Liver (tissue), 9 donors: ENCODE data around the gene ECM2. TPM values are rescaled to one million over a fixed set of nuclear protein-coding genes. Genes with fewer than 3 reads are reported as not detected.

Experiments used
- DNase-seq: peaks from one replicate; pipeline ENCODE4 v3.0.0-alpha.2; 2017; ENCODE audit warnings: low spot score
- H3K27ac ChIP-seq, 2 donors: one replicate each; pipeline ENCODE4 v1.7.0; 2013; ENCODE audit warnings: inconsistent platforms in 2 of 2, low read length in 2 of 2, control low read depth in 1 of 2, low read depth in 1 of 2, mild to moderate bottlenecking in 1 of 2
- H3K27me3 ChIP-seq, 4 donors: one replicate each; pipeline versions ENCODE4 v1.6.1 to v1.7.0; 2013; ENCODE audit warnings: low read length in 3 of 4, inconsistent platforms in 1 of 4, mild to moderate bottlenecking in 1 of 4, moderate library complexity in 1 of 4; ENCODE audit not compliant: control insufficient read depth in 4 of 4, insufficient read depth in 4 of 4
- H3K36me3 ChIP-seq, 4 donors: one replicate each; pipeline versions ENCODE4 v1.6.1 to v1.7.0; 2013; ENCODE audit warnings: low read length in 3 of 4, mild to moderate bottlenecking in 3 of 4, low read depth in 1 of 4, moderate library complexity in 1 of 4; ENCODE audit not compliant: control insufficient read depth in 4 of 4, insufficient read depth in 3 of 4
- H3K4me1 ChIP-seq, 4 donors: one replicate each; pipeline versions ENCODE4 v1.6.1 to v1.7.0; 2013; ENCODE audit warnings: low read length in 3 of 4, mild to moderate bottlenecking in 3 of 4, moderate library complexity in 1 of 4; ENCODE audit not compliant: control insufficient read depth in 4 of 4, insufficient read depth in 4 of 4
- H3K4me3 ChIP-seq, 3 donors: one replicate each; pipeline versions ENCODE4 v1.6.1 to v1.7.0; 2013; ENCODE audit warnings: low read length in 3 of 3, control low read depth in 1 of 3, low read depth in 1 of 3, mild to moderate bottlenecking in 1 of 3
- H3K9ac ChIP-seq, 2 donors: one replicate each; pipeline ENCODE4 v1.7.0; 2013; ENCODE audit warnings: low read length in 2 of 2, mild to moderate bottlenecking in 2 of 2, moderate library complexity in 2 of 2, control low read depth in 1 of 2, low read depth in 1 of 2
- H3K9me3 ChIP-seq, 4 donors: one replicate each; pipeline versions ENCODE4 v1.6.1 to v1.7.0; 2013; ENCODE audit warnings: low read length in 3 of 4; ENCODE audit not compliant: control insufficient read depth in 4 of 4
- ATF3 ChIP-seq: IDR thresholded peaks from 2 replicates; pipeline ENCODE4 v1.6.1; 2016; ENCODE audit warnings: antibody characterized with exemption
- CTCF ChIP-seq: fragments of 150-350 bp; IDR thresholded peaks from 2 replicates; pipeline ENCODE4 v1.5.1; 2017; ENCODE audit warnings: improper control_type of control experiment, low read depth, low read length; ENCODE audit not compliant: missing input control
- EGR1 ChIP-seq, 2 donors: IDR thresholded peaks; 2 replicates each; pipeline ENCODE4 v1.6.1; 2016 to 2018; ENCODE audit warnings: antibody characterized with exemption in 2 of 2, low read depth in 2 of 2
- FOXA1 ChIP-seq: IDR thresholded peaks from 2 replicates; pipeline ENCODE4 v1.6.1; 2016; ENCODE audit warnings: antibody characterized with exemption
- FOXA2 ChIP-seq: IDR thresholded peaks from 2 replicates; pipeline ENCODE4 v1.6.1; 2016; ENCODE audit warnings: antibody characterized with exemption
- GABPA ChIP-seq, 2 donors: IDR thresholded peaks in 1 of 2; conservative IDR thresholded peaks in 1 of 2; 2 replicates each; pipeline ENCODE4 v1.6.1; 2016; ENCODE audit warnings: antibody characterized with exemption in 2 of 2, mild to moderate bottlenecking in 1 of 2, moderate library complexity in 1 of 2
- HNF4A ChIP-seq, 2 donors: conservative IDR thresholded peaks; 2 replicates each; pipeline ENCODE4 v1.6.1; 2016; ENCODE audit warnings: antibody characterized with exemption in 2 of 2, mild to moderate bottlenecking in 2 of 2
- HNF4G ChIP-seq: IDR thresholded peaks from 2 replicates; pipeline ENCODE4 v1.6.1; 2016; ENCODE audit warnings: antibody characterized with exemption
- JUND ChIP-seq, 2 donors: IDR thresholded peaks; 2 replicates each; pipeline ENCODE4 v1.6.1; 2016; ENCODE audit warnings: antibody characterized with exemption in 2 of 2
- MAX ChIP-seq: IDR thresholded peaks from 2 replicates; pipeline ENCODE4 v1.6.1; 2016; ENCODE audit warnings: antibody characterized with exemption
- NR2F2 ChIP-seq: IDR thresholded peaks from 2 replicates; pipeline ENCODE4 v1.6.1; 2016; ENCODE audit warnings: antibody characterized with exemption
- RAD21 ChIP-seq, 2 donors: IDR thresholded peaks; 2 replicates each; pipeline ENCODE4 v1.6.1; 2016; ENCODE audit warnings: antibody characterized with exemption in 2 of 2, mild to moderate bottlenecking in 2 of 2
- REST ChIP-seq: IDR thresholded peaks from 2 replicates; pipeline ENCODE4 v1.6.1; 2016; ENCODE audit warnings: antibody characterized with exemption, mild to moderate bottlenecking
- RXRA ChIP-seq, 2 donors: IDR thresholded peaks; 2 replicates each; pipeline ENCODE4 v1.6.1; 2017 to 2018; ENCODE audit warnings: antibody characterized with exemption in 2 of 2, mild to moderate bottlenecking in 1 of 2
- SP1 ChIP-seq: IDR thresholded peaks from 2 replicates; pipeline ENCODE4 v1.6.1; 2018; ENCODE audit warnings: antibody characterized with exemption, mild to moderate bottlenecking
- TAF1 ChIP-seq: conservative IDR thresholded peaks from 2 replicates; pipeline ENCODE4 v1.6.1; 2016; ENCODE audit warnings: antibody characterized with exemption, mild to moderate bottlenecking
- YY1 ChIP-seq: IDR thresholded peaks from 2 replicates; pipeline ENCODE4 v1.6.1; 2016; ENCODE audit warnings: antibody characterized with exemption, mild to moderate bottlenecking
- ZBTB33 ChIP-seq: IDR thresholded peaks from 2 replicates; pipeline ENCODE4 v1.6.1; 2016; ENCODE audit warnings: antibody characterized with exemption
- WGBS: extraction: QIAGEN DNeasy Blood & Tissue Kit; methylation state at CpG from one replicate; pipeline ENCODE4 v1.1.7; 2013; 5-methylcytosine and 5-hydroxymethylcytosine counted together
- polyA plus RNA-seq, 2 donors: library from polyadenylated mRNA; stranded (reverse) in 1 of 2; unstranded in 1 of 2; fragments of 200-250 nt in 1 of 2; fragments of >200 nt in 1 of 2; fragmentation: Nextera tagmentation in 1 of 2; extraction: Ambion mirVana in 1 of 2; gene quantifications; one replicate each; pipeline versions ENCODE4 v1.2.1 to v1.2.3, GENCODE V29; 2013 to 2015
- total RNA-seq, 2 donors: library from RNA; depleted of rRNA; stranded (reverse); fragments of >200 nt; gene quantifications; one replicate each; pipeline ENCODE4 v1.2.3, GENCODE V29; 2014
- donor health status: healthy.
- donor health status: healthy.
- donor health status: healthy.
- donor health status: healthy.
- donor health status: healthy.

ECM2 gene
- total and polyA plus RNA-seq, 4 donors: 11.6 to 42.0 (median 15.3) TPM

GRCh38 chr9:92525306-92525705 is 10.5 kb downstream of the ECM2 start:
- no peaks in the 10 kb centered on the region for H3K27me3 ChIP-seq
- no peak for DNase-seq
- no peaks in the 10 kb centered on the region for H3K36me3 ChIP-seq
- 96% methylated on average over 5 of the region's 5 CpGs for WGBS
- H3K27ac ChIP-seq: no peak overlapping the region
- H3K9me3 ChIP-seq: no peaks in the 10 kb centered on the region
- no peaks in the 10 kb centered on the region for H3K4me1 ChIP-seq
- no peak overlapping the region for H3K4me3 ChIP-seq
- H3K9ac ChIP-seq: no peak overlapping the region
- TF ChIP-seq FOXA2: no peak
- TF ChIP-seq YY1: no peak
- TF ChIP-seq MAX: no peak
- TF ChIP-seq TAF1: no peak
- TF ChIP-seq ATF3: no peak
- TF ChIP-seq EGR1 (IDR thresholded peaks at IDR 0.05; ENCODE audit: low read depth in 2 of 2): no peak
- no peak for TF ChIP-seq ZBTB33
- no peak for TF ChIP-seq RAD21 (IDR thresholded peaks at IDR 0.05)
- no peak for TF ChIP-seq REST
- no peak for TF ChIP-seq HNF4G
- TF ChIP-seq NR2F2: no peak
- no peak for TF ChIP-seq JUND (IDR thresholded peaks at IDR 0.05)
- TF ChIP-seq HNF4A (conservative IDR thresholded peaks at IDR 0.05): no peak

GRCh38 chr9:92524881-92525280 is 10.9 kb downstream of the ECM2 start:
- Histone ChIP-seq H3K36me3 (peaks cover 0 to 2% (median 0%) of the 10 kb centered on the region in 4 donors), H3K9me3 (no peaks in the 10 kb centered on the region), H3K27me3 (no peaks in the 10 kb centered on the region), H3K4me3 (no peak overlapping the region), H3K9ac (no peak overlapping the region), H3K27ac (no peak overlapping the region), H3K4me1 (no peaks in the 10 kb centered on the region)
- WGBS: 95% methylated on average over 1 of the region's 1 CpG
- no peak for DNase-seq
- TF ChIP-seq HNF4G (no peak), CTCF (no peak), FOXA1 (no peak), NR2F2 (no peak), REST (no peak), EGR1 (IDR thresholded peaks at IDR 0.05; ENCODE audit: low read depth in 2 of 2) (no peak), HNF4A (conservative IDR thresholded peaks at IDR 0.05) (no peak), ZBTB33 (no peak), ATF3 (no peak), GABPA (IDR thresholded peaks at IDR 0.05 in 1 of 2, conservative IDR thresholded peaks at IDR 0.05 in 1 of 2) (no peak), FOXA2 (no peak), SP1 (no peak), YY1 (no peak), RXRA (IDR thresholded peaks at IDR 0.05) (no peak)
